ENCODE measurements around the gene ME2.

- no peak for TF ChIP-seq EZH2phosphoT487 (IDR thresholded peaks at IDR 0.05; ENCODE audit: borderline replicate concordance, low read depth, low read length)
- no peak for TF ChIP-seq CTCF (conservative IDR thresholded peaks at IDR 0.05; ENCODE audit: low read length)
Observed at GRCh38 chr18:50849419-50849821, 29.5 kb upstream of the ME2 start.

All from OCI-LY7 (cell line).